A549 (cell line): ENCODE data around the gene C1orf105. TPM values are rescaled to one million over a fixed set of nuclear protein-coding genes. Genes with fewer than 3 reads are reported as not detected.

Experiments used
- ATAC-seq, 2 experiments: fragments of 200-7000 bp in 1 of 2; fragments of >200 bp in 1 of 2; cut with Nextera tagmentation in 1 of 2; cut with Tn5 transposase in 1 of 2; 3 replicates each; pipeline versions ENCODE4 v1.8.0 to v1.9.1; 2018 to 2020; ENCODE audit warnings: mild to moderate bottlenecking in 1 of 2, moderate library complexity in 1 of 2
- CTCF ChIA-PET: fragments of 300-600 bp; sonication (Branson Sonifier 250); formaldehyde crosslinking; extraction: SDS; loops from one replicate; lab custom pipeline; 2021; ENCODE audit warnings: antibody characterized with exemption, inconsistent platforms; lab: Yijun Ruan, JAX
- POLR2A ChIA-PET: fragments of 350-600 bp; formaldehyde crosslinking; extraction: SDS; loops from one replicate; lab custom pipeline; 2021; ENCODE audit warnings: antibody characterized with exemption, inconsistent platforms; lab: Yijun Ruan, JAX
- DNase-seq, 2 experiments: peaks; one replicate each; pipeline versions ENCODE4 v3.0.0 to v3.0.0-alpha.2; 2011 to 2016; ENCODE audit warnings: low read depth in 1 of 2, low spot score in 1 of 2
- FAIRE-seq: peaks from 2 replicates; lab custom pipeline; 2011; peaks lifted over from hg19 to GRCh38; lab: Jason Lieb, UNC
- H3K27ac ChIP-seq, 2 experiments: fragments of >200 bp; sonication (Bioruptor Twin); formaldehyde crosslinking; 3 replicates each; pipeline ENCODE4 v1.5.1; 2016 to 2017
- H3K4me1 ChIP-seq: fragments of >200 bp; sonication (Bioruptor Twin); formaldehyde crosslinking; 3 replicates; pipeline ENCODE4 v1.6.1; 2016
- H3K4me2 ChIP-seq: fragments of >200 bp; sonication (Bioruptor Twin); formaldehyde crosslinking; 3 replicates; pipeline ENCODE4 v1.6.1; 2016
- H3K4me3 ChIP-seq: fragments of >200 bp; sonication (Bioruptor Twin); formaldehyde crosslinking; 3 replicates; pipeline ENCODE4 v1.5.1; 2016
- H3K9me3 ChIP-seq: fragments of >200 bp; sonication (Bioruptor Twin); formaldehyde crosslinking; 3 replicates; pipeline ENCODE4 v1.6.1; 2016
- BCL3 ChIP-seq: fragments of >200 bp; sonication (Bioruptor Twin); formaldehyde crosslinking; IDR thresholded peaks from 3 replicates; pipeline ENCODE4 v1.6.1; 2016
- FOSB ChIP-seq: fragments of 250-450 bp; sonication (Bioruptor Pico); IDR thresholded peaks from 2 replicates; pipeline ENCODE4 v1.5.0; 2020; ENCODE audit warnings: mild to moderate bottlenecking, moderate library complexity
- FOSL2 ChIP-seq, 2 experiments: fragments of 450-650 bp in 1 of 2; fragments of >200 bp in 1 of 2; sonication (Bioruptor Twin) in 1 of 2; formaldehyde crosslinking; IDR thresholded peaks; 2 replicates each; pipeline versions ENCODE4 v1.5.0 to v1.6.1; 2016 to 2020; ENCODE audit warnings: mild to moderate bottlenecking in 1 of 2, moderate library complexity in 1 of 2
- HES2 ChIP-seq: fragments of >200 bp; sonication (Bioruptor Twin); formaldehyde crosslinking; IDR thresholded peaks from 2 replicates; pipeline ENCODE4 v1.6.1; 2016
- HEYL ChIP-seq: fragments of 250-450 bp; sonication (Bioruptor Pico); IDR thresholded peaks from 2 replicates; pipeline ENCODE4 v1.8.0; 2021; ENCODE audit warnings: mild to moderate bottlenecking, moderate library complexity
- HMGXB4 ChIP-seq: fragments of 250-450 bp; sonication (Bioruptor Pico); IDR thresholded peaks from 2 replicates; pipeline ENCODE4 v1.5.0; 2021; ENCODE audit warnings: mild to moderate bottlenecking, moderate library complexity, borderline replicate concordance
- HOXB5 ChIP-seq: fragments of 250-450 bp; sonication (Bioruptor Pico); IDR thresholded peaks from 2 replicates; pipeline ENCODE4 v1.5.0; 2020; ENCODE audit warnings: mild to moderate bottlenecking, moderate library complexity
- KDM1A ChIP-seq: fragments of 200-600 bp; sonication (generic); IDR thresholded peaks from 2 replicates; pipeline ENCODE4 v1.6.1; 2016; ENCODE audit warnings: low read depth, mild to moderate bottlenecking
- NR3C1 ChIP-seq: fragments of >200 bp; sonication (Bioruptor Twin); formaldehyde crosslinking; IDR thresholded peaks from 3 replicates; pipeline ENCODE4 v1.6.1; 2017
- PHF8 ChIP-seq: fragments of 200-600 bp; sonication (generic); IDR thresholded peaks from 2 replicates; pipeline ENCODE4 v1.6.1; 2016; ENCODE audit warnings: low read depth, mild to moderate bottlenecking, antibody characterized with exemption, moderate library complexity, borderline replicate concordance
- RAD21 ChIP-seq, 2 experiments: fragments of >200 bp in 1 of 2; sonication (Bioruptor Twin) in 1 of 2; formaldehyde crosslinking in 1 of 2; IDR thresholded peaks in 1 of 2; conservative IDR thresholded peaks in 1 of 2; 2 replicates in 1 of 2; 3 replicates in 1 of 2; pipeline ENCODE4 v1.6.1; 2012 to 2018; ENCODE audit warnings: inconsistent platforms in 1 of 2
- RARB ChIP-seq: fragments of 250-450 bp; sonication (Bioruptor Pico); IDR thresholded peaks from 2 replicates; pipeline ENCODE4 v1.8.0; 2021; ENCODE audit warnings: mild to moderate bottlenecking, moderate library complexity
- RCOR1 ChIP-seq: fragments of 150-350 bp; IDR thresholded peaks from 2 replicates; pipeline ENCODE4 v1.6.1; 2014; ENCODE audit warnings: antibody characterized with exemption, low read length, low read depth
- RNF2 ChIP-seq: fragments of 200-600 bp; sonication (generic); IDR thresholded peaks from 2 replicates; pipeline ENCODE4 v1.6.1; 2016; ENCODE audit warnings: low read depth, mild to moderate bottlenecking, antibody characterized with exemption, moderate library complexity, borderline replicate concordance
- SREBF2 ChIP-seq: fragments of 450-650 bp; IDR thresholded peaks from 2 replicates; pipeline ENCODE4 v1.6.1; 2014; ENCODE audit warnings: mild to moderate bottlenecking, moderate library complexity
- USF2 ChIP-seq: fragments of 450-650 bp; IDR thresholded peaks from 2 replicates; pipeline ENCODE4 v1.6.1; 2014; ENCODE audit warnings: antibody characterized with exemption
- ZSCAN20 ChIP-seq: fragments of 250-450 bp; sonication (Bioruptor Pico); IDR thresholded peaks from 2 replicates; pipeline ENCODE4 v1.8.0; 2022; ENCODE audit warnings: mild to moderate bottlenecking, moderate library complexity
- WGBS: methylation state at CpG from one replicate; pipeline ENCODE4 v1.1.6; 2017; ENCODE audit errors: missing lambda C conversion rate; 5-methylcytosine and 5-hydroxymethylcytosine counted together
- polyA plus RNA-seq, 4 experiments: library from polyadenylated mRNA; depleted of rRNA in 3 of 4; stranded (reverse); fragments of >200 nt; fragmentation: RNase III in 1 of 4; extraction: RNeasy Plus Mini Kit Qiagen cat#74134 plus additional on column Dnase treatment in 1 of 4; gene quantifications; 2 replicates in 3 of 4; 3 replicates in 1 of 4; pipeline ENCODE4 v1.2.3, GENCODE V29; 2011 to 2017

The C1orf105 gene
- polyA plus RNA-seq, 2 of the 4 experiments (the other 2 are of a cell fraction) = 0.40 TPM; not detected in 1

GRCh38 chr1:172390683-172391551, 29.6 kb upstream of the C1orf105 start (continued):
- no peak for TF ChIP-seq BCL3
- TF ChIP-seq ZSCAN20 = no peak
- TF ChIP-seq HEYL (CRISPR knock-in tag) = no peak

GRCh38 chr1:172391976-172392375, 28.5 kb upstream of the C1orf105 start:
- DNase-seq = no peak
- H3K4me2 ChIP-seq = no peak overlapping the region
- TF ChIP-seq RNF2 = no peak
- no peak for TF ChIP-seq FOSB (CRISPR knock-in tag)
- TF ChIP-seq PHF8 = no peak
- no peak for TF ChIP-seq HMGXB4 (CRISPR knock-in tag)
- TF ChIP-seq USF2 = no peak
- TF ChIP-seq SREBF2 = no peak
- TF ChIP-seq HOXB5 (CRISPR knock-in tag) = no peak
- no peak overlapping the region for H3K4me3 ChIP-seq
- WGBS = 92% methylated on average over 1 of the region's 1 CpG
- no peak overlapping the region for H3K27ac ChIP-seq
- POLR2A ChIA-PET = no interaction called here
- no peak for ATAC-seq
- CTCF ChIA-PET = interaction anchor here (0.7 kb wide), 1 partner anchor 317 kb away, joined by 5 read pairs; no protein-coding TSS in a partner anchor
- H3K9me3 ChIP-seq = no peaks in the 10 kb centered on the region
- peaks cover 12% of the 10 kb centered on the region for H3K4me1 ChIP-seq
- no peak for FAIRE-seq

- TF ChIP-seq NR3C1 = no peak
- no peak for TF ChIP-seq RCOR1
- no peak for TF ChIP-seq FOSL2 (IDR thresholded peaks at IDR 0.05)
- TF ChIP-seq FOSL2 (CRISPR knock-in tag; IDR thresholded peaks at IDR 0.05) = no peak
- no peak for TF ChIP-seq RARB (CRISPR knock-in tag)
- TF ChIP-seq HEYL (CRISPR knock-in tag) = no peak
- TF ChIP-seq RAD21 (conservative IDR thresholded peaks at IDR 0.05 in 1 of 2, IDR thresholded peaks at IDR 0.05 in 1 of 2) = no peak
- TF ChIP-seq KDM1A = no peak
- no peak for TF ChIP-seq HES2
- ChIA-PET POLR2A (interaction anchor here (1.2 kb wide), 1 partner anchor 71 kb away, joined by 4 read pairs; no protein-coding TSS in a partner anchor), CTCF (interaction anchor here (0.9 to 1.0 kb wide), 2 partner anchors 50 to 303 kb away, joined by 3 read pairs; partner anchors contain the start of gene PIGC)
- Histone ChIP-seq H3K4me3 (no peak overlapping the region), H3K4me2 (no peak overlapping the region), H3K4me1 (peaks cover 12% of the 10 kb centered on the region), H3K9me3 (no peaks in the 10 kb centered on the region), H3K27ac (no peak overlapping the region)
- DNase-seq = no peak
- no peak for FAIRE-seq
- ATAC-seq = no peak
- 86% methylated on average over 5 of the region's 5 CpGs for WGBS
Observed at GRCh38 chr1:172393354-172393753, 27.1 kb upstream of the C1orf105 start.
